GM10248 (cell line): ENCODE measurements around the gene HOXC11.

Source experiments
- CTCF ChIA-PET: fragments of 300-600 bp; sonication (Branson Sonifier 250); formaldehyde crosslinking; extraction: SDS; loops from one replicate; lab custom pipeline; 2021; ENCODE audit warnings: antibody characterized with exemption; lab: Yijun Ruan, JAX
- POLR2A ChIA-PET: fragments of 350-650 bp; sonication (Branson Sonifier 250); formaldehyde crosslinking; extraction: SDS; loops from one replicate; lab custom pipeline; 2020; ENCODE audit warnings: antibody characterized with exemption; lab: Yijun Ruan, JAX
- DNase-seq: peaks from one replicate; pipeline ENCODE4 v3.0.0; 2012; ENCODE audit errors: extremely low spot score
- CTCF ChIP-seq: IDR thresholded peaks from 2 replicates; pipeline ENCODE4 v1.5.1; 2012; ENCODE audit warnings: mild to moderate bottlenecking, low read depth; ENCODE audit errors: extremely low read depth, missing control alignments, control extremely low read depth

Gene HOXC11

DNA sequence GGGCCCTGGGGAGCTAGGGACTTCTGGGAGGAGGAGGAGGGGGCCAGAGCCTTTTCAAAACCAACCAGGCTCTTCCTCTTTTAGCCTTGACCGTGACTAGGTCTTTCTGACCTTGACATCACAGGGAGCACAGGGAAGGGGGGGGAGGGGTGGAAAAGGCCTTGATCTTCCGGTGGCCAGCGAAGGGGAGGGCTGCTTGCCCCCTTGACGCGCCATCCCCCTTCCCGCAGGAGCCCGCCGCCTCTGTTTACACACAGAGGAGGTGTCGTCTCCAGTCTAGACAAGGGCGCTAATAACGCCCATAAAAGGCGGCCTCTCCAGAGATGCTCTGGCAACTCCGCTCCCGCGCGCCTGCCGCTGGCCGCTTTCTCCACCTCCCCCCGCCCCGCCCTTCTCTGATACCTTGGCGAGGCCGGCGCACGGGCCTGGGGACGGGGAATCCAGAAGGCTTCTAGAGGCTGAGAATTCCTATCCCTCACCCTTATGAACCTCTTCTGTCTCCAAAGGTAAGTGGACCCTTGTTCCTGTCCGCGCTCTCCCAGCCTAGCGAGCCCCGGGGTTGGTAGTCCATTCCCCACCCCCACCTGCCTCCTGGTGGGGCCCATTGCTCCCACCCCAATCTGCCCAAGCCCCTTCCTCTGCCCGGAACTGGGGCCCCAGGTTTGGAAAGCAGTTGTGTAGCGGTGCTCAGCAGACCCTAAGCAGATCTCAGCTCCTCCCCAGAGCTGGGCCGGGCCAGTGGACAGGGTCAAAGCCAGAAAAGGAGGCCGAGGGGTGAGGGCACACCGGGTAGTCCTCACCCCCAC is 23.1 kb upstream of the HOXC11 start:
- POLR2A ChIA-PET = no interaction called here
- DNase-seq = no peak
- CTCF ChIA-PET = interaction anchor here (3.1 kb wide), 1 partner anchor 83 kb away, joined by 8 read pairs; the partner anchor contains the start of gene HOXC5
- TF ChIP-seq CTCF = no peak

GRCh38 chr12:53950437-53950773 is 22.5 kb upstream of the HOXC11 start:
- no peak for DNase-seq
- no peak for TF ChIP-seq CTCF
- ChIA-PET CTCF (interaction anchor here (3.1 kb wide), 1 partner anchor 82 kb away, joined by 8 read pairs; the partner anchor contains the start of gene HOXC5), POLR2A (no interaction called here)

GRCh38 chr12:53950789-53951576 is 21.9 kb upstream of the HOXC11 start:
- ChIA-PET CTCF (interaction anchor here (3.1 kb wide), 1 partner anchor 82 kb away, joined by 8 read pairs; the partner anchor contains the start of gene HOXC5), POLR2A (no interaction called here)
- no peak for DNase-seq
- TF ChIP-seq CTCF = no peak

DNA sequence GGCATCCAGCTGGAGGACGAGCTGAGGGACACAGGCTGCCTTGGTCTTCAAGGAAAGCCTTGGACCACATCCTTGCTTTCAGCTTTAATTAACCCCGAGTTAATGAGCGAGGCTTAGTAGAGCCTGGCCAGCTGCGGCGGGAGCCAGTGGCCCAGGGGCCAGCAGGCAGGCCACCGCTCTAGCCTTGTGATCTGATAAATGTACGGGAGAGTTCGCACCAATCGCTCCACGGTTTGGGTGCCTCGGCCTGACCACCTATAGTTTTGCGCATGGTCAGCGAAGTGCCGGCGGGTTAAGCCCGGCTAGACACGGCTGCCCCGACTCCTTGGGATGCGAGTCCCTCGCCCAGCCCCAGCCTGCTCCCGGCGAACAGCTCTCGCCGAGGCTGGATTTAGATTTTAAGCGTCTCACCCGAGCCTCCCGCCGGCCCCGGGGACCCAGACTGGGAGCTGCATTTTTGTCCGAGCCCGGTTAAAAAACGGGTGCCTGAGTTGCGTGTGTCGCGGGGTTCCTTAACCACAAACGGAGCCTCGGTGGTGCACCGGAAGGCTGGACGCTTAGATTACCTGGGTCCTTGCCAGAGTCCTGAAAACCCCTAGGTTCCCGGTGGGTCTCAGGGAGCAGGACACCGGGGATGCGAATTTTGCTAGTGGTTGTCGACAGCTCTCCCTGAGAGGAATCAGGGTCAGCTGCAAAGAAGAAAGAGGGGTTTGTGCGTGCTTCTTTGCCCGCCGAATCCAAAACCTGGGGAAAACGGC is 21.2 kb upstream of the HOXC11 start:
- no peak for TF ChIP-seq CTCF
- POLR2A ChIA-PET = no interaction called here
- DNase-seq = no peak
- CTCF ChIA-PET = interaction anchor here (1.0 to 3.1 kb wide), 2 partner anchors 11 to 81 kb away, joined by 3 to 8 read pairs; partner anchors contain the start of gene HOXC5

- no peak for TF ChIP-seq CTCF
- no peak for DNase-seq
- ChIA-PET CTCF (interaction anchor here (1.0 to 3.1 kb wide), 4 partner anchors 10 to 80 kb away, joined by 3 to 8 read pairs (median 3); partner anchors contain the start of gene HOXC5), POLR2A (no interaction called here)
These were observed 20.6 kb upstream of the HOXC11 start for GRCh38 chr12:53952335-53952694.
